HG03108 (cell line): Measurements from ENCODE around the gene MRFAP1L1.
"Not testable (repeated sequence)": the region's sequence is repeated elsewhere in the genome, so short reads cannot be mapped to it uniquely, and the experiment has no call there.

ENCODE experiments used
- ATAC-seq: cut with Tn5 transposase; IDR thresholded peaks from one replicate; pipeline ENCODE4 v1.9.1; 2021; ENCODE audit warnings: moderate library complexity; ENCODE audit not compliant: unreplicated experiment

MRFAP1L1 gene

DNA sequence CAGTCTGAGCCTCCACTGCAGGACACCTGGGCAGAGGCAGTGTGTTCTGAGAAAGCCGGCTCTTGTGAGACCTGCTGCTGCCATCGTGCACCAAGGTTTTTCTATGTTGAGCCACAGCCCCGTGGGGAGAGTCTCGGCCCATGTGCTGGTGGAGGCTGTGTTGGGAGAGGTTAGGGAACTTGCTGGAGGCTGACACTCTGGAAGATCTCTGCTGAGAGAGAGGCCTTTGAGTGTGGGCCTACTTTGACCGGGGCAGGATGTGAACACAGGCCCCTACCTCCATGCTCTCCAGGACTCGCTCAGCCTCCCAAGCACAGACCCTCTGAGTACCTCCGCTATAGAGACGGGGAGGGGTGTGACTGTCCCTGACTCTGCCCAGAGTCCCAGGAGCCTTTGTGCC, 17.3 kb downstream of the MRFAP1L1 start:
- ATAC-seq, result no peak

DNA sequence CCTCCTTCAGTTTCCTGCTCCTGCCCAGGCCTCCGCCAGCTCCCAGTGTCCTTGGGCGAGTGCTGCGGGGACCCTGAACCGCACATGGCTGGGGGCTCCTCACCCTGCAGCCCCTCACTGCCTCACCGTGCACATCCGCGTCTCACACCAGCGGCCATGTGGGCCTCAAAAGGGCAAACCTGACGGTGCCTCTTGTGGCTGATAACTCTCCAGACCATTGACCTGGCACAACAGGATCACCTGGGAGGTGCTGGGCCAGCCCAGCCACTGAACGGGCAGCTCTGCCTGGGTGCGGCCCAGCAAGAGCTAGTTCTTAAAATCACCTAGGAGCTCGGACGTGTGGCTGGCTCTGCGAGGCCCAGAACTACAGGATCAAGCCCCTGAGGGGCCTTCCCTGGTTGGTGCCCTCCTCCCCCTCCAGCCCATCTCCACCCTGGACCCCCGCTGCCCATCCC, 20.1 kb downstream of the MRFAP1L1 start:
- no peak for ATAC-seq

DNA sequence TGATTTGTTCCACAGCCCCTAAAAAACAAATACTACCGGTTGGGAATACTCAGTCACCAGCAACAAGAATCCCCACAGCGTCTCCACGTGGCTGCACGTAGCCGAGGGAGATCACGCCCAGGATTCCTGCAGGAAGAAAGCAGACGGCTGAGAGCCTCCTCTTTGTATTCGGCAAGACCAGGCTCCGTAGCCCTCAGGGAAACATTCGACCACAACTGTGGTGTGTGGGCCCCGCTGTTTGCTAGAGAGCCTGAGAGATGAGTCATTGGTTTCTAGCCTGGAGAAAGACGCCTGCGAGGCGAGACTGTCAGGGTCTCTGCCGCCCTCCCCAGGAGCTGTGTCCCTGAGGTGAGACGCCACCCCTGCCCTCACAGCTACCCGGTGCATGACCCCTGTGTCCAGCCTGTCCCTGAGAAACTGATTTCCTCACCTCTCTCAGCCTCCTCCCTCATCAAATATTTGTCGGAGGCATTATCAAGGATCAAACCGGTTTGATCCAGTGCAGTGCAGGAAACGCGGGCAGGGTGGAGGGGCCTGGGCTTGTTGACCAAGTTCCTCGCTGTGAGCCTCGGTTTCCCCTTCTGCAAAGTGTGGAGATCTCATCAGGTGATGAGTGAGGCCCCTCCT, 20.7 kb downstream of the MRFAP1L1 start:
- ATAC-seq, result peak; percentile 69

DNA sequence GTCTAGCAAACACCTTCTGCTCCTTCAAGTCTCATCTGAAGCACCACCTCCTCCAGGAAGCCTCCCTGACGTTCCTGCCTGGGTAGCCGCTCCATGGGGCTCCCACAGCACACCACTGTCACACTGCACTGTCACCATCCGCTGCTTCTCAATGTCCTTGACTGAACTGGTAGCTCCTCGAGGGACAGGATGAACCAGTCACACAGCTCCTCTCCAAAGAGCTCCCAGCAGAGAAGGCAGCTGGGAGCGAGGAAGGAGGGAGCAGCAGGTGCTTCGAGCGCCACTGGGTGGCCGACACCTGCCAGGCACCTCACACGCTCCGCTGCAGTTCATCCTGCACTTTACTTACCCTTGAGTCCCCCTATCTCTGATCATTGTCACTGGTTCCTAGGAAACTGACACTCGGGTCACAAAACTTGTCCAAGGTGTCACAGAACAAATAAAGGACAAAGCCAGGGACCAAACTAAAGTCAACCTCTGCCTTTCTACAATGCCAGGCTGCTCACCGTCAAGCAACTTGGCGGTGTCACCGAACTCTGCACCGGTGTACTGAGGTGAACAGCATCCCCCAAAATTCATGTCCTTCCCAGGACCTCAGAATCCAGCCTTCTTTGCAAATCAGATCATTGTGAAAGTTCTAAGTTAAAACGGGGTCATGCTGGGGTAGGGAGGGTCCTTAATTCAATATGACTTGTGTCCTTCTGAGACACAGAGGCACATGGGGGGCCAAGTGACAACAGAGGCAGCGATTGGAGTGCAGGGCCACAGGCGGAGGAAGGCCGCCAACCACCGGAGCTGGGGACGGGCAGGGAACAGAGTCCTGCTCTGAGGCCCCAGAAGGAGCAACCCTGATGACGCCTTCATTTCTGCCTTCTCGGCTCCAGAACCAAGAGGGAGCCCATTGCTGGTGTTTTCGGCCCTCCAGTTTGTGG, 21.5 kb downstream of the MRFAP1L1 start:
- no peak for ATAC-seq

DNA sequence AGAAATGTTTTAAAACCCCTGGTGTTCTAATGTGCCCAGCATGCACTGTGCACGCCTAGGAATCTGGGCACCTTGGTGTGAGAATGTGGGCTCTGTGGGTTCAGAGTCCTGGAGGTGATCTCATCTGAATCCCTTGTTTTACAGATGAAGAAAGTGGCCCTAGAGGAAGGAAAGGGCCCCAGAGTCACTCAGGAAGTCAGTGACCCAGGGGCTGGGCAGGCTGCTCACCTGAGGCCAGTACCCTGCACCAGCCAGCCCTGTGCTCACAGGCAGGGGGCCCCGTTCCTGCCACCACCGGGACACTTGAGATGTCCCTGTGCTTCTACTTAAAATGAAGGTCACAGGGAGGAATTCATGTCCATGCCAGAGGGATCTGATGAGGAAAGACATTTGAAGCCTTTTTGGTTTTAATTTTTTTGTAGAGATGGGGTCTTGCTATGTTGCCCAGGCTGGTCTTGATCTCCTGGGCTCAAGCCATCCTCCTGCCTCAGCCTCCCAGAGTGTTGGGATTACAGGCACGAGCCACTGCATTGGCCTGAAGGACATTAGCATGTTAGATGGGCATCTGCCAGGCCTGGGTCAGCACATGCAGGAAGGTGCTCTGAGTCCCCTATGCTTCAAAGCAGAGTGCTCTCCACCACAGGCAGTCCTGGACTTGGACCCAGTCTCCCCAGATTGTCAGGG, 23.4 kb downstream of the MRFAP1L1 start:
- ATAC-seq, result no peak

DNA sequence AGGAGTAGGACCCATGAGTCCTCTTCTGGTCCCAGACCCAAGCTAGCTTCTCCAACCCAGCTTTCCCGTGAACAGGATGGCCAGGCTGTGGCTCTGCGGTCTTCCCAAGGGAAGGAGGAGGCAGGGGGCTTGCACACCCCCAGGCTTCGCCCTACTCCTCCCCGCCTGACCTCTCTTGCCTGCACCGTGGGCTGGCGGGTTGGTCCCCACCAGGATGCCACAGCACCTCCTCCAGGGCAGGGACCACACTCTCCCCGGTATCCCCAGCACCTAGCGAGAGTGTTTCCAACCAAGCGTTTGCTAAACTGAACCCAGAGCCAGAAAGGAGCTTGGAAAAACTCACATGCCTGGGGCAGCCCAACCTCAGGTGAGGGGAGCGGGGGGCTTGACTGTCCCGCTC, 25.0 kb downstream of the MRFAP1L1 start:
- ATAC-seq, result no peak

DNA sequence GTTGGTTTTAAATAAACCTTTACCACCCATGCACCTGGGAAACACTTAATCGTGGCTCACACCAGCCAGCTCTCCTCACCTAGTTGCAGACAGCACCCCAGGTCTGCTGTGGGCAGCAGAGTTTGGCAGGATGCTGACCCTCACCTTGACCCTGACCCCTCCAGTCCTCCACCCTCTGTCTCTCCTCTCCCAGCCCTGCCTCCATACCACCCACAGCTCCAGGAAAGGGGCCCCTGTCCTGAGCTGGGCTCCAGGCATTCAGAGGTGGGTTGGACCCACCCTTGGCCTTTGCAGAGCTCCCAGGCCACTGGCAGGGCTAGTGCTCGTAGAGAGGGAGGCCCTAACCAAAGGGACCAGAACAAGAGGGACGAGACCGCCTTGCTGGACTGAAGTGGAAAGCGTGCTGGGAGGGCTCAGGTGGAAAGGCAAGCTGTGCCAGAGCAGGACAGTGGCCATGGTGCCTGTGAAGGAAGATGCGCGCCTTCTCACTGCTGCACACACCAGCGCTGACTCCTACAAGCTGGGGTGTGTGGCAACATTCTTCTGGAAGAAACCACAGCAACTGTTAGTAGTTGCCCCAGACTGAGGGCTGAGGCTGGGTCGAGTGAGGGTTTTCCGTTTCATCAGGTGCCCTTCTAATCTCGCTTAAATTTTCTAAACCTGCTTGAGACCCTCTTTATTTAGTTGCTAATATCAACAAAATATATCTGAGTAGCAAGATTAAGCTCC, 26.6 kb downstream of the MRFAP1L1 start:
- no peak for ATAC-seq

DNA sequence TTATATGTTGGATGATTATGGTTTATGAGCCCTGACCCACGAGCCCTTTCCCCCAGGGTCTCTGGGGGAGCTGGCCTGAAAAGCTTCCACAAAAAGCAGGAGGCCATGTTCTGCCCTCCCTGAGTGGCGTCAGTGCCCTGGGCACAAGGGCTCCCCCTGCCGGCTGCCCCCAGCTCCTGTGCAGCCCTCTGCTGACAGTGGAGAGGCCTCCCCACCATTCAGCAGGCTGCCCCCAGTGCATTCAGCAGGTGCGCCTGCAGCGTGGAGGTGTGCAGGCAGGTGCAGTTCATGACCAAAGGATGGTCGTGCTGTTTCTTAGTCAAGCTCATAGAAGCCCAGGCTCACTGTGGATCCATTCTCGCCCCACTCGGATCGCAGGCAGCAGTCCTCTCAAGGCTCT, 28.5 kb downstream of the MRFAP1L1 start:
- ATAC-seq, result no peak

DNA sequence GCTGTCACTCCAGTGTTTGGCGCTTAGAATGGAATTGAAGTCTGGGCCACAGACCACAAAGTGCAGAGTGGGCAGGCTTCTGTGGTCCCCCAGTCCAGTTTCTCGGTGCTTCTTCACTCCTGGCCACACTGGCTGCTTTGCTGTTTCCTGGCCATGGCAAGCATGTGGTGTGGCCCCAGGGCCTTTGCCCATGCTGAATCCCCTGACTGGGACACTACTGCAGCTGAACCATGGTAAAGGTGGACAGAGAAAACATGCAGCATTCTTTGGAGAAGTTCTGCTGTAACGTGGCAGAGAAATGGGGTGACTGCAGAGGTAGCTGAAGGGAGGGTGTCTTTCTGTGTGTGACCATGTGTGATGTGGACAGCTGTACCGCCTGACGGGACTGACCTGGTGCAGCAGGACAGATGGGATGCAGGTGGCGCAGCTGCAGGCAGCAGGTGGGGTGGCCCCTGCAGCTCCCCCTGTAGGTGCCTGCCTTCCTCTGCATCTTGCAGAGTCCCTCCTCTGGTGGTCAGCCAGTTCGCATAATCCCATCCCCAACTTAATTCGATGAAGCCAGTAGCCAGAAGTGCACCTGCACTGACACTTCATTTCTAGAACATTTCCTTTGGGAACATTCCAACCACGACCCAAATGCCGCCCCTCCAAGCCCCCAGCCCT, 29.2 kb downstream of the MRFAP1L1 start:
- no peak for ATAC-seq

DNA sequence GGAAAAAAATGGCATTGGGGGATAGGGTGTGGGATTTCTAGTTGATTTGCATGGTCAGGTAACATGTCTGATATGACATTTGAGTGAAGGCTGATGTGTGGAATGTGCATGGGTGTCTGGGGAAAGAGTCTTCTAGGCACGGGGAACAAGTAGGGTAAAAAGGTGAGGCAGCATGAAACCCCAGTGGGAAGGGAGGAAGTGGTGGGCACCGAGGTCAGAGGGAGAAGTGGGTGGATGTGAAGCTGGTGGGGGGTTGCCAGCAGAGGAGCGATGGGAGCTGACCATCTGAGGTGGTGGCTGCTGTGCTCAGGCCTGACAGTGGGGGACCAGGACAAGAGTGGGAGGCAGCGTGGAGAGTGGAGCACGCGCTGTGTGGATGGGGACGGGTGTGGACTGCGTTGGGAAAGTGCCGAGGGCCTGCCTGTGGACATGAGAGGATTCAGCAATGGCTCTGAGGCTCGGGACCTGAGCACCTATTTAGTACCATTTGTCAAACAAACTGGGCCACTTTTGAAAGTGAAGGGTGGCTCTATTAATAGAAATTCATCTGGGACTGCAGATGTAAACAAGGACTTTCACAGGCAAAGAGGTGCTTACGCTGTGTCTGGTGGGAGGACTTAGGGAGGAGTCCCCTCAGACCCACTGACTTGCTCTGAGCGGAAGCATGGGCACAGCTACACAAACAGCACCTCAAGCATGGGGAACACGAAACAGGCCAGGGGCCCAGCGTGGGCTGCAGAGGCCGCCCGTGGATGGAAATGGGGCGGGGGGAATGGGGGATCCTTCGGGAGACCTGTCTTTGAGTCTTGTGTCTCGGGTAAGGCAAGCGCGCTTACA, 32.7 kb downstream of the MRFAP1L1 start:
- no peak for ATAC-seq

DNA sequence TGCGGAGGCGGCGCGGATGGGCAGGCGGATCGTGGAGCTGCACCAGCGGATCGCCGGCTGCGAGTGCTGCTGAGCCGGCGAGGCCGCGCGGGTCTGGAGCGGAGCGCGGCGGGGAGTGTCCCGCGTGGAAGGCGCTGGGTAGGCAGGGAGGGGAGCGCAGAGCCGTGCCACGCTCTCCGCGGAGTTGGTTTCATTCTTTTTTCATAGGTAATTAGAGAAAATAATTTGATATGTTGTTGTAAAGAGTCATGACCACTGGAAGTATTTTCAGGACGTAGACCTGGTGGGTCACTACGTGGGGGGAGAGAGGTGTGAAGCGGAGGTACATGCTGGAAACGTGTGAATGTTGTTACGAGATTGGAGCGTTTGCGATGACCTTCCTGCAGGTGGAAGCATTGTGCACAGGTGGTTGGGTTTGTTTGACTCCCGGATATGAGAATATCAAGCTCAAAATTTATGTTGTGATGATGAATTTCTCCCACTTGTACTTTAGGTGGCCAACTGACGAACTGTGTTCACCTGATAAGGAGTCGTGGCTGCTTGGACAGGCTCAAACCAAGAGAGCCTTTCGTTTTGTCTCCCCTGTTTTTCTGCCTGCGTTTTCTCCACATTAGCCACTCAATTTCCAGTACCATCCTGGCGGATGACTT, 35.0 kb downstream of the MRFAP1L1 start:
- peak; percentile 38 for ATAC-seq

DNA sequence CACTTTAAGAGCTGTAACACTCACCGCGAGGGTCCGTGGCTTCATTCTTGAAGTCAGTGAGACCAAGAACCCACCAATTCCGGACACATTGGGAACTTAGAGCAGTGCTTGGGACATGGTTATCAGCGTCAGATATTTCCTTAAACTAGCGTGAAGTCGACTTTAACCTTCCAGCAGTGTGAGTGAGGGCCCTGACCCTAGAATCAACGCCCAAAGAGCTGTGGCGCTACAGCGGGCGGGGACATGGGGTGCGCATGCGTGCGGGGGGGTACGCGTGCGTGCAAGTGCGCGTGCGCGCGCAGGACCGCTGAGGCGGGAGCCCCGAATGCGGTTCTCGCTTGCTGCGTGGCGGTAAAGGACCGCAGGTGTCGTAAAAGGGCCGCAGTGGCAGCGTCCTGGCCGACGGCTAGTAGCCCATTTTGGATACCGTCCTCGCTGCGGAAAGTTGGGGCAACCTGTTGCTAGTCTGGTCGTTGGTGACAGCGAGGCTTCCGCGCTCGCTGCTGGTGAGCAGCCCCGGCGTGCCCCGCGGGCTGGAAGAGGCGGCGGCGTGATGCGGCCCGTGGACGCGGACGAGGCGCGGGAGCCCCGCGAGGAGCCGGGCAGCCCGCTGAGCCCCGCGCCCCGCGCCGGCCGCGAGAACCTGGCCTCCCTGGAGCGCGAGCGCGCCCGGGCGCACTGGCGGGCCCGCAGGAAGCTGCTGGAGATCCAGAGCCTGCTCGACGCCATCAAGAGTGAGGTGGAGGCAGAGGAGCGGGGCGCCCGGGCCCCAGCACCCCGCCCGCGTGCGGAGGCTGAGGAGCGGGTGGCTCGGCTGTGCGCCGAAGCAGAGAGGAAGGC, 35.8 kb downstream of the MRFAP1L1 start:
- ATAC-seq, result peak; percentile 63

DNA sequence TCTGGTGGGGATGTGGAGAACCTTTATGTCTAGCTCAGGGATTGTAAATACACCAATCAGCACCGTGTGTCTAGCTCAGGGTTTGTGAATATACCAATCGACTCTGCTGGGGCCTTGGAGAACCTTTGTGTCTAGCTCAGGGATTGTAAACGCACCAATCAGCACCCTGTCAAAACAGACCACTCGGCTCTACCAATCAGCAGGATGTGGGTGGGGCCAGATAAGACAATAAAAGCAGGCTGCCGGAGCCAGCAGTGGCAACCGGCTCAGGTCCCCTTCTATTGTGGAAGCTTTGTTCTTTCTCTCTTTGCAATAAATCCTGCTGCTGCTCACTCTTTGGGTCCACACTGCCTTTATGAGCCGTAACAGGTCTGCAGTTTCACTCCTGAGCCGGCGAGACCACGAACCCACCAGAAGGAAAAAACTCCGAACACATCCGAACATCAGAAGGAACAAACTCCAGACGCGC, 36.4 kb downstream of the MRFAP1L1 start:
- not testable (repeated sequence) for ATAC-seq

DNA sequence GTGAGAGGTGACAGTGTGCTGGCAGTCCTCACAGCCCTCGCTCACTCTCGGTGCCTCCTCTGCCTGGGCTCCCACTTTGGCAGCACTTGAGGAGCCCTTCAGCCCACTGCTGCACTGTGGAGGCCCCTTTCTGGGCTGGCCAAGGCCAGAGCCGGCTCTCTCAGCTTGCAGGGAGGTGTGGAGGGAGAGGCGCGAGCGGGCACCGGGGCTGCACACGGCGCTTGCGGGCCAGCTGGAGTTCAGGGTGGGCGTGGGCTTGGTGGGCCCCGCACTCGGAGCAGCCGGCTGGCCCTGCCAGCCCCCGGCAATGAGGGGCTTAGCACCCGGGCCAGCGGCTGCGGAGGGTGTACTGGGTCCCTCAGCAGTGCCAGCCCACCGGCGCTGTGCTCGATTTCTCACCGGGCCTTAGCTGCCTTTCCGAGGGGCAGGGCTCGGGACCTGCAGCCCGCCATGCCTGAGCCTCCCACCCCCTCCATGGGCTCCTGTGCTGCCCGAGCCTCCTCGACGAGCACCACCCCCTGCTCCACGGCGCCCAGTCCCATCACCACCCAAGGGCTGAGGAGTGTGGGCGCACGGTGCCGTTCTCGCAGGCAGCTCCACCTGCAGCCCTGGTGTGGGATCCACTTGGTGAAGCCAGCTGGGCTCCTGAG, 37.0 kb downstream of the MRFAP1L1 start:
- ATAC-seq, result not testable (repeated sequence)

DNA sequence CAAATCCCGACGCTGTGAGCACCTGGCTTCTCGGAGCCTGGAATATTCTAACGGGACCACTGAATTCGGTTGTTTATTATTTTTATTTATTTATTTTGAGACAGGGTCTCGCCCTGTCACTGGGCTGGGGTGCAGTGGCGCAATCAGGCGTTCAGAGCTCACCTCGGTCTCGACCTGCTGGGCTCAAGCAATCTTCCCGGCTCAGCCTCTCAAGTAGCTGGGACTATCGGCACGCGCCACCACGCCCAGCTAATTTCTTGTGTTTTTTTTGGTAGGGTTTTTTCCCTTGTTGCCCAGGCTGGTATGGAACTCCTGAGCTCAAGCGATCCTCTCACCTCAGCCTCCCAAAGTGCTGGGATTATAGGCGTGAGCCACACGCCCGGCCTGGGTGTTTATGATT, 37.5 kb downstream of the MRFAP1L1 start:
- ATAC-seq, result no peak

DNA sequence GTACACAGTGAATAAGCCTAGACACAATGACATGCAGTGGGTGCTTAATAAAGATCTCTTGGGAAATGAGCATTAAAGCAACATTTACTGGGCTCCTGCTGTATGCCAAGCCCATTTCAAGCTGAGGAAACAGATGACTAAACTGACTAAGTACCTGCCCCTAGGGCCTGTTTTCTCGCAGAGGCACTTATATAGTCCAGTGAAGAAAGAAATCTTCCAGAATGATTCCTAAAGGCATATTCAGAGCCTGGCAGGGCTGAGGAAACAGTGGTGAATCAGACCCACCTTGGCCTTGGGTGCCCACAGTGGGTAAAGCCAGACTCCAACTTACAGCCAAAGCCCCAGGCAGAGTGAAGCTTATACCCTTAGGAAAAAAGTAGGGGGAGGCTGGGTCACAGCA, 38.0 kb downstream of the MRFAP1L1 start:
- no peak for ATAC-seq

DNA sequence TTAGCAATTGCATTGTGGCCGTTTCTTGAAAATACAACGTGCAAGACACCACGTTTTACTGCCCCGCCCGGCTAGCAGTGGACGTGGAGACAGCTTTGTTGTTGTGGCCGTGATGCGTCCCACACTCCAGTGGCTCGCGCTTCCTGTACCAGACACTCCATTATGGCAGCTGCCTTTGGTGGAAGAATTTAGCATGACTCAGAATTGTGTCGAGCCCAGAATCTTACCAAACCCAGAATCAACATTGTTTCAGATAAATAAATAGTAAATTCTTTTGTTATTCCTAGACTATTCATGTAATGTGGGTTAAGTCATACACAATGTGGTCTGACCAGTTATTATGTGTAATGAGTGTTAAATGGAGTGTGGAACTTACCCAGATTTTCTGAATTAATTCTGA, 41.3 kb downstream of the MRFAP1L1 start:
- no peak for ATAC-seq

DNA sequence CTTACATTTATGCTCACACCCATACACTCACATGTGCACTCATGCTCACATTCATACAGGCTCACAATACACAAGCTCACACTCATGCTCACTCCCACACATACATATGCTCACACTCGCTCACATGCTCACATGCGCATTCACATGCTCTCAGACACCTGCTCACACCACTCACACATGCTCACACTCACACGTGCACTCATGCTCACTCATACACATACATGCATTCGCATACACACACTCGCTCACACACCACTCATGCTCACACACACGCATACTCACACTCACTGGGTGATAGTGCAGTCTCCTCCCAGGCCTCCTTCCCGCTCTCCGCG, 44.4 kb downstream of the MRFAP1L1 start:
- no peak for ATAC-seq
